ENCODE results near the gene PPFIBP1. TPM values are rescaled to one million over a fixed set of nuclear protein-coding genes. Genes with fewer than 3 reads are reported as not detected.

The PPFIBP1 gene
- polyA plus RNA-seq, 1 of the 3 experiments (the other 2 are of a cell fraction), result 55.0 TPM

DNA sequence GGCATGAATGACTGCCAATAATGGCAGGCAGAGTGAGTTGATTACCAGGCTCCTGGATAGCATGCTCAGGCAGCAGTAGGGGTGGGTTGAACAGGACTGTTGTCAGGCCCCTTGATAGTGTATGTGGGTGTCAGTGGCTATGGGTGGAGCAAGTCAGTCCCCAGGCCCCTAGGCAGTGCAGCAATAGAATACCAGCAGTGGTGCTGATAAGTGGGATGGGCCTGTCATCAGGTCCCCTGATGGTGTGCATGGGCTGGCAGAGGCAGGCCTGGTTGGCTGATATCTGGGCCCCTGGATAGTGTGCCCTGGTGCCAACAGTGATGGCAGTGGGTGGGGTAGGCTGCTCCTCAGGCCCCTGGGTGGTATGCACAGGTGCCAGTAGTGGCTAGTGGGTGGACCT is 45.1 kb upstream of the PPFIBP1 start:
- POLR2A ChIA-PET, result no interaction called here
- peaks cover 15% of the 10 kb centered on the region; the same call in 1 of the 2 replicates for H3K9me3 ChIP-seq
- CTCF ChIA-PET, result no interaction called here
- no peak overlapping the region for H3K4me2 ChIP-seq
- no peaks in the 10 kb centered on the region for H3K79me2 ChIP-seq (ENCODE audit: insufficient read depth)
- H2AFZ ChIP-seq (ENCODE audit: low read depth), result no peak overlapping the region
- H3K9me2 ChIP-seq, result no peaks in the 10 kb centered on the region
- peaks cover 0 to 3% of the 10 kb centered on the region in 2 experiments; a peak in 2 of 4 replicates for H3K4me1 ChIP-seq (ENCODE audit: control insufficient read depth in 1 of 2, insufficient read depth in 2 of 2, low read depth in 1 of 2, low read length in 1 of 2)
- no peaks in the 10 kb centered on the region for H3K27me3 ChIP-seq (ENCODE audit: insufficient read depth)
- H4K20me1 ChIP-seq (ENCODE audit: insufficient read depth), result no peaks in the 10 kb centered on the region
- peaks cover 3% of the 10 kb centered on the region for H3F3A ChIP-seq (replicated peaks; ENCODE audit: insufficient read depth)
- no peak overlapping the region for H3K9ac ChIP-seq
- DNase-seq, result no peak
- no peak for TF ChIP-seq RAD21 (IDR thresholded peaks at IDR 0.05; ENCODE audit: low read length)
- no peak for TF ChIP-seq SIN3A (IDR thresholded peaks at IDR 0.05; ENCODE audit: borderline replicate concordance, low read depth, low read length)
- no peak for TF ChIP-seq TAF1 (IDR thresholded peaks at IDR 0.05; ENCODE audit: borderline replicate concordance, low read depth, low read length)
- no peak for TF ChIP-seq MEF2A (IDR thresholded peaks at IDR 0.05; ENCODE audit: borderline replicate concordance, low read depth)
- no peak for TF ChIP-seq NFIC (IDR thresholded peaks at IDR 0.05; ENCODE audit: borderline replicate concordance)
- TF ChIP-seq FOXJ3 (CRISPR knock-in tag; IDR thresholded peaks at IDR 0.05), result no peak
- TF ChIP-seq, protein P1, sequence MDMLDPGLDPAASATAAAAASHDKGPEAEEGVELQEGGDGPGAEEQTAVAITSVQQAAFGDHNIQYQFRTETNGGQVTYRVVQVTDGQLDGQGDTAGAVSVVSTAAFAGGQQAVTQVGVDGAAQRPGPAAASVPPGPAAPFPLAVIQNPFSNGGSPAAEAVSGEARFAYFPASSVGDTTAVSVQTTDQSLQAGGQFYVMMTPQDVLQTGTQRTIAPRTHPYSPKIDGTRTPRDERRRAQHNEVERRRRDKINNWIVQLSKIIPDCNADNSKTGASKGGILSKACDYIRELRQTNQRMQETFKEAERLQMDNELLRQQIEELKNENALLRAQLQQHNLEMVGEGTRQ (IDR thresholded peaks at IDR 0.05; ENCODE audit: borderline replicate concordance, low read depth, low read length), result no peak
- TF ChIP-seq RXRA (IDR thresholded peaks at IDR 0.05; ENCODE audit: borderline replicate concordance, low read depth), result no peak
- no peak for TF ChIP-seq FOXM1 (IDR thresholded peaks at IDR 0.05; ENCODE audit: low read depth)
- no peak for TF ChIP-seq NRF1 (IDR thresholded peaks at IDR 0.05; ENCODE audit: low read depth, low read length)
- no peak for TF ChIP-seq SMC3 (IDR thresholded peaks at IDR 0.05; ENCODE audit: low read depth, low read length)
- H3K4me3 ChIP-seq (ENCODE audit: low read depth in 2 of 2, low read length in 1 of 2), result no peak overlapping the region
- H3K27ac ChIP-seq (ENCODE audit: low read depth in 2 of 2, low read length in 1 of 2), result no peak overlapping the region
- peaks cover 0 to 7% of the 10 kb centered on the region in 2 experiments for H3K36me3 ChIP-seq (replicated peaks in 1 of 2; ENCODE audit: control insufficient read depth in 1 of 2, insufficient read depth in 2 of 2, low read length in 1 of 2)

DNA sequence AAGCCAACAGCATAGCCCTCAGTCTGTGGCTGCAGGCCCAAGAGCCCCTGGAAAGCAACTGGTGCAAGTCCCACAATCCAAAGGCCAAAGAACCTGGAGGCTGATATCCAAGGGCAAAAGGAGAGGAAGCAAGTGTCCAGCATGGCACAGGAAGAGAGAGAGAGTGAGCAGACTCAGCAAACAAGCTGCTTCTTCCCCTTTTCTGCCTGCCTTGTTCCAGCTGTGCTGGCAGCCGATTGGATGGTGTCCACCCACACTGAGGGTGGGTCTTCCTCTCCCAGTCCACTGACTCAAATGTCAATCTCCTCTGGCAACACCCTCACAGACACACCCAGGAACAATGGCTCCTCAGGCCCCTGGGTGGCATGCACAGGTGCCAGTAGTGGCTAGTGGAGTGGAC is 44.0 kb upstream of the PPFIBP1 start:
- CTCF ChIA-PET, result no interaction called here
- TF ChIP-seq MXI1 (IDR thresholded peaks at IDR 0.05; ENCODE audit: low read depth, low read length) (no peak), JUND (IDR thresholded peaks at IDR 0.05) (no peak), SIN3A (IDR thresholded peaks at IDR 0.05; ENCODE audit: borderline replicate concordance, low read depth, low read length) (no peak), RXRA (IDR thresholded peaks at IDR 0.05; ENCODE audit: borderline replicate concordance, low read depth) (no peak), RAD21 (IDR thresholded peaks at IDR 0.05; ENCODE audit: low read length) (no peak), TAF1 (IDR thresholded peaks at IDR 0.05; ENCODE audit: borderline replicate concordance, low read depth, low read length) (no peak), RCOR1 (IDR thresholded peaks at IDR 0.05; ENCODE audit: low read length) (no peak), NRF1 (IDR thresholded peaks at IDR 0.05; ENCODE audit: low read depth, low read length) (no peak), RFX5 (IDR thresholded peaks at IDR 0.05; ENCODE audit: low read length) (no peak), FOXM1 (IDR thresholded peaks at IDR 0.05; ENCODE audit: low read depth) (no peak), POLR2AphosphoS5 (IDR thresholded peaks at IDR 0.05; ENCODE audit: low read depth, low read length) (no peak), TCF12 (IDR thresholded peaks at IDR 0.05) (no peak)
- TF ChIP-seq, protein P1 (IDR thresholded peaks at IDR 0.05; ENCODE audit: borderline replicate concordance, low read depth, low read length), result no peak
- TF ChIP-seq, protein P2, sequence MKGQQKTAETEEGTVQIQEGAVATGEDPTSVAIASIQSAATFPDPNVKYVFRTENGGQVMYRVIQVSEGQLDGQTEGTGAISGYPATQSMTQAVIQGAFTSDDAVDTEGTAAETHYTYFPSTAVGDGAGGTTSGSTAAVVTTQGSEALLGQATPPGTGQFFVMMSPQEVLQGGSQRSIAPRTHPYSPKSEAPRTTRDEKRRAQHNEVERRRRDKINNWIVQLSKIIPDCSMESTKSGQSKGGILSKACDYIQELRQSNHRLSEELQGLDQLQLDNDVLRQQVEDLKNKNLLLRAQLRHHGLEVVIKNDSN (IDR thresholded peaks at IDR 0.05; ENCODE audit: borderline replicate concordance, low read depth), result no peak
- TF ChIP-seq, protein P3, sequence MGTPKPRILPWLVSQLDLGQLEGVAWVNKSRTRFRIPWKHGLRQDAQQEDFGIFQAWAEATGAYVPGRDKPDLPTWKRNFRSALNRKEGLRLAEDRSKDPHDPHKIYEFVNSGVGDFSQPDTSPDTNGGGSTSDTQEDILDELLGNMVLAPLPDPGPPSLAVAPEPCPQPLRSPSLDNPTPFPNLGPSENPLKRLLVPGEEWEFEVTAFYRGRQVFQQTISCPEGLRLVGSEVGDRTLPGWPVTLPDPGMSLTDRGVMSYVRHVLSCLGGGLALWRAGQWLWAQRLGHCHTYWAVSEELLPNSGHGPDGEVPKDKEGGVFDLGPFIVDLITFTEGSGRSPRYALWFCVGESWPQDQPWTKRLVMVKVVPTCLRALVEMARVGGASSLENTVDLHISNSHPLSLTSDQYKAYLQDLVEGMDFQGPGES (IDR thresholded peaks at IDR 0.05; ENCODE audit: low read depth, low read length), result no peak
- TF ChIP-seq, protein P4, sequence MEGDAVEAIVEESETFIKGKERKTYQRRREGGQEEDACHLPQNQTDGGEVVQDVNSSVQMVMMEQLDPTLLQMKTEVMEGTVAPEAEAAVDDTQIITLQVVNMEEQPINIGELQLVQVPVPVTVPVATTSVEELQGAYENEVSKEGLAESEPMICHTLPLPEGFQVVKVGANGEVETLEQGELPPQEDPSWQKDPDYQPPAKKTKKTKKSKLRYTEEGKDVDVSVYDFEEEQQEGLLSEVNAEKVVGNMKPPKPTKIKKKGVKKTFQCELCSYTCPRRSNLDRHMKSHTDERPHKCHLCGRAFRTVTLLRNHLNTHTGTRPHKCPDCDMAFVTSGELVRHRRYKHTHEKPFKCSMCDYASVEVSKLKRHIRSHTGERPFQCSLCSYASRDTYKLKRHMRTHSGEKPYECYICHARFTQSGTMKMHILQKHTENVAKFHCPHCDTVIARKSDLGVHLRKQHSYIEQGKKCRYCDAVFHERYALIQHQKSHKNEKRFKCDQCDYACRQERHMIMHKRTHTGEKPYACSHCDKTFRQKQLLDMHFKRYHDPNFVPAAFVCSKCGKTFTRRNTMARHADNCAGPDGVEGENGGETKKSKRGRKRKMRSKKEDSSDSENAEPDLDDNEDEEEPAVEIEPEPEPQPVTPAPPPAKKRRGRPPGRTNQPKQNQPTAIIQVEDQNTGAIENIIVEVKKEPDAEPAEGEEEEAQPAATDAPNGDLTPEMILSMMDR (IDR thresholded peaks at IDR 0.05), result no peak
- TF ChIP-seq, protein P5, sequence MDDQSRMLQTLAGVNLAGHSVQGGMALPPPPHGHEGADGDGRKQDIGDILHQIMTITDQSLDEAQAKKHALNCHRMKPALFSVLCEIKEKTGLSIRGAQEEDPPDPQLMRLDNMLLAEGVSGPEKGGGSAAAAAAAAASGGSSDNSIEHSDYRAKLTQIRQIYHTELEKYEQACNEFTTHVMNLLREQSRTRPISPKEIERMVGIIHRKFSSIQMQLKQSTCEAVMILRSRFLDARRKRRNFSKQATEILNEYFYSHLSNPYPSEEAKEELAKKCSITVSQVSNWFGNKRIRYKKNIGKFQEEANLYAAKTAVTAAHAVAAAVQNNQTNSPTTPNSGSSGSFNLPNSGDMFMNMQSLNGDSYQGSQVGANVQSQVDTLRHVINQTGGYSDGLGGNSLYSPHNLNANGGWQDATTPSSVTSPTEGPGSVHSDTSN (IDR thresholded peaks at IDR 0.05), result no peak
- H4K20me1 ChIP-seq (ENCODE audit: insufficient read depth), result no peaks in the 10 kb centered on the region
- H3K79me2 ChIP-seq (ENCODE audit: insufficient read depth), result no peaks in the 10 kb centered on the region
- H2AFZ ChIP-seq (ENCODE audit: low read depth), result no peak overlapping the region
- WGBS (ENCODE audit: low lambda C conversion rate), result 36% methylated on average over 1 of the region's 1 CpG
- peaks cover 15% of the 10 kb centered on the region; the same call in 1 of the 2 replicates for H3K9me3 ChIP-seq
- H3K36me3 ChIP-seq (replicated peaks in 1 of 2; ENCODE audit: control insufficient read depth in 1 of 2, insufficient read depth in 2 of 2, low read length in 1 of 2), result peaks cover 0 to 7% of the 10 kb centered on the region in 2 experiments
- no peak for DNase-seq
- H3K9ac ChIP-seq, result no peak overlapping the region
- no peaks in the 10 kb centered on the region for H3K4me1 ChIP-seq (ENCODE audit: control insufficient read depth in 1 of 2, insufficient read depth in 2 of 2, low read depth in 1 of 2, low read length in 1 of 2)
- no peaks in the 10 kb centered on the region for H3K9me2 ChIP-seq
- no peak overlapping the region for H3K27ac ChIP-seq (ENCODE audit: low read depth in 2 of 2, low read length in 1 of 2)
- H3K4me3 ChIP-seq (ENCODE audit: low read depth in 2 of 2, low read length in 1 of 2), result no peak overlapping the region
- POLR2A ChIA-PET, result no interaction called here
- no peaks in the 10 kb centered on the region for H3F3A ChIP-seq (replicated peaks; ENCODE audit: insufficient read depth)
- no peak overlapping the region for H3K4me2 ChIP-seq
- H3K27me3 ChIP-seq (ENCODE audit: insufficient read depth), result no peaks in the 10 kb centered on the region

All from SK-N-SH (cell line).